ENCODE results near the gene GALNT9. TPM values are rescaled to one million over a fixed set of nuclear protein-coding genes. Genes with fewer than 3 reads are reported as not detected.
"Not testable (repeated sequence)": the region's sequence is repeated elsewhere in the genome, so short reads cannot be mapped to it uniquely, and the experiment has no call there.

Gene GALNT9
- total RNA-seq, 1 experiment from 2014 or later = 0.54 TPM

- Mint-ChIP-seq H3K9me3 (ENCODE audit: low read depth, unreplicated experiment) (no peaks in the 10 kb centered on the region), H3K36me3 (ENCODE audit: insufficient read depth, unreplicated experiment) (peaks cover 21% of the 10 kb centered on the region), H3K27ac (ENCODE audit: unreplicated experiment) (no peak overlapping the region), H3K27me3 (ENCODE audit: unreplicated experiment) (no peaks in the 10 kb centered on the region), H3K4me1 (ENCODE audit: low read depth, unreplicated experiment) (no peaks in the 10 kb centered on the region), H3K4me3 (ENCODE audit: low read depth, unreplicated experiment) (no peak overlapping the region)
- no peak for DNase-seq
- TF ChIP-seq CTCF (IDR thresholded peaks at IDR 0.05; ENCODE audit: unreplicated experiment) = no peak
- intact Hi-C loops (cut with micrococcal nuclease; ENCODE audit: unreplicated experiment) = loop anchor here (5.0 kb wide), 1 partner anchor 466 kb away; the partner anchor contains the start of gene P2RX2
- TSS peak; percentile 3 for BruUV-seq (replicated peaks)
- CTCF ChIA-PET = no interaction called here
Measured at GRCh38 chr12:132151145-132151765, 178.1 kb downstream of the GALNT9 start.

- Mint-ChIP-seq H3K27me3 (ENCODE audit: unreplicated experiment) (no peaks in the 10 kb centered on the region), H3K27ac (ENCODE audit: unreplicated experiment) (no peak overlapping the region), H3K4me3 (ENCODE audit: low read depth, unreplicated experiment) (no peak overlapping the region), H3K4me1 (ENCODE audit: low read depth, unreplicated experiment) (peaks cover 1% of the 10 kb centered on the region), H3K9me3 (ENCODE audit: low read depth, unreplicated experiment) (no peaks in the 10 kb centered on the region), H3K36me3 (ENCODE audit: insufficient read depth, unreplicated experiment) (peaks cover 23% of the 10 kb centered on the region)
- BruUV-seq (replicated peaks) = no TSS peak
- CTCF ChIA-PET = no interaction called here
- intact Hi-C loops (cut with micrococcal nuclease; ENCODE audit: unreplicated experiment) = loop anchor here (5.0 kb wide), 1 partner anchor 467 kb away; the partner anchor contains the start of gene P2RX2
- TF ChIP-seq CTCF (IDR thresholded peaks at IDR 0.05; ENCODE audit: unreplicated experiment) = no peak
- DNase-seq = no peak
Measured at GRCh38 chr12:132150780-132151144, 178.6 kb downstream of the GALNT9 start.

GRCh38 chr12:132149526-132149925, 179.9 kb downstream of the GALNT9 start:
- BruUV-seq (replicated peaks); H3K4me3 Mint-ChIP-seq (ENCODE audit: low read depth, unreplicated experiment); H3K27ac Mint-ChIP-seq (ENCODE audit: unreplicated experiment); H3K9me3 Mint-ChIP-seq (ENCODE audit: low read depth, unreplicated experiment); intact Hi-C loops (cut with micrococcal nuclease; ENCODE audit: unreplicated experiment); CTCF ChIA-PET; H3K27me3 Mint-ChIP-seq (ENCODE audit: unreplicated experiment); DNase-seq: not testable (repeated sequence)
- H3K36me3 Mint-ChIP-seq (ENCODE audit: insufficient read depth, unreplicated experiment) = peaks cover 36% of the 10 kb centered on the region
- H3K4me1 Mint-ChIP-seq (ENCODE audit: low read depth, unreplicated experiment) = peaks cover 11% of the 10 kb centered on the region

- Mint-ChIP-seq H3K4me3 (ENCODE audit: low read depth, unreplicated experiment) (no peak overlapping the region), H3K27me3 (ENCODE audit: unreplicated experiment) (no peaks in the 10 kb centered on the region), H3K27ac (ENCODE audit: unreplicated experiment) (no peak overlapping the region), H3K4me1 (ENCODE audit: low read depth, unreplicated experiment) (peaks cover 11% of the 10 kb centered on the region), H3K9me3 (ENCODE audit: low read depth, unreplicated experiment) (no peaks in the 10 kb centered on the region), H3K36me3 (ENCODE audit: insufficient read depth, unreplicated experiment) (peaks cover 46% of the 10 kb centered on the region)
- intact Hi-C loops (cut with micrococcal nuclease; ENCODE audit: unreplicated experiment) = no loop called here
- TF ChIP-seq CTCF (IDR thresholded peaks at IDR 0.05; ENCODE audit: unreplicated experiment) = no peak
- no peak for DNase-seq
- CTCF ChIA-PET = interaction anchor here (0.6 kb wide), 1 partner anchor 179 kb away, joined by 9 read pairs; no protein-coding TSS in a partner anchor
- BruUV-seq (replicated peaks) = no TSS peak
Measured at GRCh38 chr12:132148368-132149045, 180.9 kb downstream of the GALNT9 start.

Data from Calu3 (cell line).